ENCODE results near the gene USP11. TPM values are rescaled to one million over a fixed set of nuclear protein-coding genes. Genes with fewer than 3 reads are reported as not detected.

USP11 gene
- total and polyA plus RNA-seq, 2 of the 8 experiments (the other 6 are each of a cell fraction or from before 2014, with no cell fraction given), result 40.9 to 84.0 TPM

DNA sequence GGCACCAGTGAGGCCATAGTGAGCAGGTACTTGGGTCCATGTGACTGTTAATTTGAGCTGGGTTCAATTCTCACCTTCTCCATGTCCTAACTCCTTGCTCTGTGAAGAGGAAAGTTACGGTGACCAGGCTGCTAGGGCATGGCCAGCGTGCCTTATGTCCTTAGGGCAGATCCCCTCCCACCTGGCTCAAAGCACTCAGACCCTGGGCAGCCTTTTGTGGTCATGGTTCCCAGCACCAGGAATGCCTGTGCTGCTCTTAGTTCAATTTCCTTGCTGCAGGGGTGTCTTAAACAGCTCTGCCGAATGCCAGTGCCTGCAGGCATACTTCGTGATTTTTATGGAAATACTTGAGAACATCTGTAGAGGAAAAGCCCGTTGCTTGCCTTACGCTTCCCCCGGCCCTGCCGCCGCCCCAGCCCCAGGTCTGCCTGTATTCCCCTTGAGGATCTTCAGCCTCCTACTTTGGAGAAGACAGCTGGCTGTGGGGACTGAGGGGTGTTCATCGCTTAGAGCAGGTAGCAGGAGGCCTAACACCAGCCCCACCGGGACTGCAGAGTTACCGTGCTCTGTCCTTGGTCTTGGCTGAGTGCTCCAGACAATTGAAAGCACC, 17.4 kb upstream of the USP11 start (continued):
- TF ChIP-seq, protein P1, sequence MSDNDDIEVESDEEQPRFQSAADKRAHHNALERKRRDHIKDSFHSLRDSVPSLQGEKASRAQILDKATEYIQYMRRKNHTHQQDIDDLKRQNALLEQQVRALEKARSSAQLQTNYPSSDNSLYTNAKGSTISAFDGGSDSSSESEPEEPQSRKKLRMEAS (IDR thresholded peaks at IDR 0.05), result no peak

All from H1 (cell line).